ENCODE measurements around the gene PIGH.
"Not testable (repeated sequence)": the region's sequence is repeated elsewhere in the genome, so short reads cannot be mapped to it uniquely, and the experiment has no call there.

Gene PIGH

GRCh38 chr14:67547224-67547780 is 52.8 kb downstream of the PIGH start:
- no peak for DNase-seq

- DNase-seq: no peak
These were observed 55.5 kb downstream of the PIGH start for GRCh38 chr14:67544590-67544989.

- DNase-seq: not testable (repeated sequence)
These were observed 57.4 kb downstream of the PIGH start for GRCh38 chr14:67542620-67543019.

- DNase-seq: no peak
These were observed 58.4 kb downstream of the PIGH start for GRCh38 chr14:67541448-67542387.

All from GF-D8 (cell line).